Calu3 (cell line): ENCODE results near the gene PFKFB2. TPM values are rescaled to one million over a fixed set of nuclear protein-coding genes. Genes with fewer than 3 reads are reported as not detected.

Experiments used
- BruUV-seq: library from RNA; stranded (reverse); fragments of 400-500 nt; replicated peaks from 2 replicates; lab custom pipeline; 2021; lab: Mats Ljungman, UMichigan
- CTCF ChIA-PET: fragments of 300-600 bp; sonication (Branson Sonifier 250); formaldehyde crosslinking; loops from one replicate; lab custom pipeline; 2022; ENCODE audit warnings: antibody characterized with exemption; lab: Charles Lee
- DNase-seq: peaks from one replicate; pipeline ENCODE4 v3.0.0; 2022
- H3K27ac Mint-ChIP-seq: one replicate; pipeline ENCODE4 v1.8.0; 2022; ENCODE audit warnings: mixed read lengths; ENCODE audit not compliant: unreplicated experiment
- H3K27me3 Mint-ChIP-seq: one replicate; pipeline ENCODE4 v1.8.0; 2022; ENCODE audit warnings: mixed read lengths; ENCODE audit not compliant: unreplicated experiment
- H3K36me3 Mint-ChIP-seq: one replicate; pipeline ENCODE4 v1.8.0; 2022; ENCODE audit warnings: mild to moderate bottlenecking, moderate library complexity, mixed read lengths; ENCODE audit not compliant: insufficient read depth, unreplicated experiment
- H3K4me1 Mint-ChIP-seq: one replicate; pipeline ENCODE4 v1.8.0; 2022; ENCODE audit warnings: mild to moderate bottlenecking, low read depth, mixed read lengths; ENCODE audit not compliant: unreplicated experiment
- H3K4me3 Mint-ChIP-seq: one replicate; pipeline ENCODE4 v1.8.0; 2022; ENCODE audit warnings: mild to moderate bottlenecking, low read depth, moderate library complexity, mixed read lengths; ENCODE audit not compliant: unreplicated experiment
- H3K9me3 Mint-ChIP-seq: one replicate; pipeline ENCODE4 v1.8.0; 2022; ENCODE audit warnings: low read depth, mixed read lengths; ENCODE audit not compliant: unreplicated experiment
- intact Hi-C: fragments of 100-400 bp; cut with micrococcal nuclease; formaldehyde crosslinking; loops from one replicate; pipeline ENCODE4 v1.10.0; 2022; ENCODE audit not compliant: unreplicated experiment
- total RNA-seq: library from RNA; stranded (reverse); gene quantifications from 2 replicates; pipeline ENCODE4 v1.2.3, GENCODE V29; 2022
- TF ChIP-seq, protein P1 (sequence below): fragments of 200-600 bp; IDR thresholded peaks from one replicate; pipeline ENCODE4 v1.8.0; 2022; ENCODE audit warnings: antibody characterized with exemption; ENCODE audit not compliant: unreplicated experiment

The PFKFB2 gene
- total RNA-seq, 1 experiment from 2014 or later = 54.4 TPM

DNA sequence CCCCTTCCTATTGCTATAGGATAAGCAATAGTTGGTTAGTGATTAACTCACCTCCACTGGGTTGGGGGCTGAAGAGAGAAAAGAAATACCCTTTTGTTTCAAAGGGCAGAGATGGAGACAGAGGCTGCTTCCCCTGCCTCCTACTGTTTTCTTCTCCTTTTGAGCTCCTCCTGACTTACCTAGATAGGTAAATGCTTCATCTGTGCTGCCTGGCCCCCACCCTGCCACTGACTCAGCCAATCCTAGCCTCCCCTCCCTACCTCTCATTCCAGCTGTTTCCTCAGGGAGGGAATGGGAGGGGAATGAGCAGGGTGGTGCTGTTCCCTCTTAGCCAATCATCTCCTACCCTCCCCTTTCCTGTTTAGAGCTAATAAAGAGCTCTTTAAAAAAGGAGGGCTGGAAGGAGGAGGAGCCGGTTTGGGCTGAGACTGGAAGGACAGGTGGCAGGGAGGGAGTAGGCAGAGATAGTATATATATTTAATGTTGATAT lies 20.5 kb upstream of the PFKFB2 start, which contains the start of gene C1orf116:
Gene C1orf116, minus strand, starts transcription at position 229 of the 490 bp plus-strand sequence. CDS start 5,158 bp downstream, outside the sequence.
- Mint-ChIP-seq H3K36me3 (peaks cover 61% of the 10 kb centered on the region), H3K4me1 (peaks cover 27% of the 10 kb centered on the region), H3K4me3 (peak within 1 kb of the TSS; percentile 92), H3K27me3 (no peaks in the 10 kb centered on the region), H3K27ac (peak within 1 kb of the TSS; percentile 98), H3K9me3 (no peaks in the 10 kb centered on the region)
- no TSS peak for BruUV-seq
- peak; percentile 92 for DNase-seq
- TF ChIP-seq, protein P1, sequence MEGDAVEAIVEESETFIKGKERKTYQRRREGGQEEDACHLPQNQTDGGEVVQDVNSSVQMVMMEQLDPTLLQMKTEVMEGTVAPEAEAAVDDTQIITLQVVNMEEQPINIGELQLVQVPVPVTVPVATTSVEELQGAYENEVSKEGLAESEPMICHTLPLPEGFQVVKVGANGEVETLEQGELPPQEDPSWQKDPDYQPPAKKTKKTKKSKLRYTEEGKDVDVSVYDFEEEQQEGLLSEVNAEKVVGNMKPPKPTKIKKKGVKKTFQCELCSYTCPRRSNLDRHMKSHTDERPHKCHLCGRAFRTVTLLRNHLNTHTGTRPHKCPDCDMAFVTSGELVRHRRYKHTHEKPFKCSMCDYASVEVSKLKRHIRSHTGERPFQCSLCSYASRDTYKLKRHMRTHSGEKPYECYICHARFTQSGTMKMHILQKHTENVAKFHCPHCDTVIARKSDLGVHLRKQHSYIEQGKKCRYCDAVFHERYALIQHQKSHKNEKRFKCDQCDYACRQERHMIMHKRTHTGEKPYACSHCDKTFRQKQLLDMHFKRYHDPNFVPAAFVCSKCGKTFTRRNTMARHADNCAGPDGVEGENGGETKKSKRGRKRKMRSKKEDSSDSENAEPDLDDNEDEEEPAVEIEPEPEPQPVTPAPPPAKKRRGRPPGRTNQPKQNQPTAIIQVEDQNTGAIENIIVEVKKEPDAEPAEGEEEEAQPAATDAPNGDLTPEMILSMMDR = no peak
- intact Hi-C loops = loop anchor here (2.0 kb wide), 1 partner anchor 18 kb away; the partner anchor contains the start of gene YOD1
- CTCF ChIA-PET = interaction anchor here (0.5 to 4.9 kb wide), 17 partner anchors 8 to 397 kb away, joined by 3 to 54 read pairs (median 4); partner anchors contain the start of genes DYRK3, PFKFB2 and YOD1

DNA sequence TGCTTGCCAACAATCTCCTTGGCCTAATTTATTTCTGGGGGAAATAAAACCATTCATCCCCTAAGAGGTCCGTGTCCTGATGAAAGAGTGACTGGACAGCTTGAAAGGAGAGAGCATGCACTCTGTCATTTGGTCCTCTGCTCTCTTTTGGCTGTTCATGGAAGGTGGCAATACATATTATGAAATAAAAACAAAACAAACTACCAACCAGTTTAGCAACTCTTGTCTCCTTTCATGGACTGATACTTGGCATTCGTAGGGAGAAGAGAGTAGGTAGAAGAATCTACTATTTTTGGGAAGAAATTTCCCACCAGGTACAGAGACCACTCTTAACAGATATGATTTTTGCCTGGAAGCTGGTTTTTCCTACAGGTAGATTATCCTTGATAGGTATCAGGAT lies 19.8 kb upstream of the PFKFB2 start:
- no peaks in the 10 kb centered on the region for H3K27me3 Mint-ChIP-seq
- TF ChIP-seq, protein P1 = no peak
- no peaks in the 10 kb centered on the region for H3K9me3 Mint-ChIP-seq
- intact Hi-C loops = loop anchor here (2.0 kb wide), 1 partner anchor 17 kb away; the partner anchor contains the start of gene YOD1
- CTCF ChIA-PET = interaction anchor here (0.7 to 4.9 kb wide), 12 partner anchors 9 to 398 kb away, joined by 3 to 54 read pairs (median 4); partner anchors contain the start of genes DYRK3, PFKFB2 and YOD1
- peak overlapping the region; percentile 98 for H3K27ac Mint-ChIP-seq
- H3K36me3 Mint-ChIP-seq = peaks cover 54% of the 10 kb centered on the region
- peaks cover 21% of the 10 kb centered on the region for H3K4me1 Mint-ChIP-seq
- DNase-seq = no peak
- no TSS peak for BruUV-seq
- H3K4me3 Mint-ChIP-seq = peak overlapping the region; percentile 92

DNA sequence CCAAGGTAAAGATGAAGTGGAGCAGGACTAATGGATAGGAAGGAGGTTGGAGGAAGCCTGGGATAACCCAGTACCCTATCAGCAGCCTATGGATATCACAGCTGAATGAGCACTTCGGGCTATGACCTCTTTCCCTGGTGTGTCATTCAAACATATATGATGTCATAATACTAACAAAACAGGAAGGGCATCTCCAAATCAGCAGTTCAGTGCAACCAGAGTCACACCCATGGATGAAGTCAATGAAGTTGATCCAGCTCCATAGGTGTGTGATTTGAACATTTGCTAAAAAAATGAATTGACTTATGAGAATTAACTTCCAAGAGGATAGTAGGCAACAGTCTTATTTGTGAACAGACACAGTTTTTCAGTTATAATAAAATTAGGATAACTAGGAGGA lies 18.9 kb upstream of the PFKFB2 start:
- no peak for DNase-seq
- TF ChIP-seq, protein P1 = no peak
- H3K4me1 Mint-ChIP-seq = peaks cover 12% of the 10 kb centered on the region
- H3K27me3 Mint-ChIP-seq = no peaks in the 10 kb centered on the region
- H3K36me3 Mint-ChIP-seq = peaks cover 45% of the 10 kb centered on the region
- H3K27ac Mint-ChIP-seq = peak overlapping the region; percentile 98
- no peaks in the 10 kb centered on the region for H3K9me3 Mint-ChIP-seq
- no TSS peak for BruUV-seq
- CTCF ChIA-PET = interaction anchor here (1.5 to 4.9 kb wide), 6 partner anchors 9 to 52 kb away, joined by 3 to 54 read pairs (median 12); partner anchors contain the start of genes PFKFB2 and YOD1
- H3K4me3 Mint-ChIP-seq = no peak overlapping the region
- intact Hi-C loops = no loop called here

DNA sequence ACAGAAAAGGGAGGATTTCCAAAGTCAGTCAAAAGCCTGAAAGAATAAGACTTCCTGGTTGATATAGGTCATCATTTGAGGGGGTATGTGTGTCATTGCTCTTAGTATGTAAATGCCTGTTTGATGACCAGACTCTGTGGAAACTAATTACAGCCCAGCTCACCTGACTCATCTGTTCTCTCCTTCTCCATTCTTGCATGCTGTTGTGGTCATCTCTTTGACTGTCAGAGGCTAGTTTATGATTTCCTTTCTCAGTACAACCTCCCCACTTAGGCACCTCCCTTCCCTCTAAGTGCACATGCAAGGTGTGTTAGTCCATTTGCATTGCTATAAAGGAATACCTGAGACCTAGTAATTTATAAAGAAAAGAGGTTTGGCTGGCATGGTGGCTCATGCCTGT lies 18.1 kb upstream of the PFKFB2 start:
- no peak for DNase-seq
- TF ChIP-seq, protein P1 = no peak
- BruUV-seq = no TSS peak
- Mint-ChIP-seq H3K4me3 (no peak overlapping the region), H3K27ac (peak overlapping the region; percentile 20), H3K36me3 (peaks cover 39% of the 10 kb centered on the region), H3K27me3 (no peaks in the 10 kb centered on the region), H3K9me3 (no peaks in the 10 kb centered on the region), H3K4me1 (peaks cover 10% of the 10 kb centered on the region)
- intact Hi-C loops = no loop called here
- CTCF ChIA-PET = interaction anchor here (1.5 kb wide), 2 partner anchors 15 to 30 kb away, joined by 3 to 5 read pairs; no protein-coding TSS in a partner anchor
